ENCODE measurements around the gene DUSP18.

The DUSP18 gene

GRCh38 chr22:30655532-30655931 lies 12.1 kb downstream of the DUSP18 start:
- H3K4me3 ChIP-seq (ENCODE audit: insufficient read depth, low read length, poor library complexity, severe bottlenecking), result no peak overlapping the region
- TF ChIP-seq CTCF (IDR thresholded peaks at IDR 0.05; ENCODE audit: insufficient read depth, low read length, poor library complexity, severe bottlenecking) (no peak), EZH2phosphoT487 (conservative IDR thresholded peaks at IDR 0.05; ENCODE audit: low read length) (no peak)
- no peak overlapping the region for H2AFZ ChIP-seq (ENCODE audit: low read depth, low read length, severe bottlenecking)
- H3K9me2 ChIP-seq (replicated peaks; ENCODE audit: insufficient read depth, low read length), result no peaks in the 10 kb centered on the region
- H3F3A ChIP-seq (ENCODE audit: insufficient read depth), result no peaks in the 10 kb centered on the region
- no peak overlapping the region for H3K9ac ChIP-seq (ENCODE audit: low read length)
- H3K27ac ChIP-seq (ENCODE audit: low read depth, low read length), result no peak overlapping the region
- no peaks in the 10 kb centered on the region for H3K36me3 ChIP-seq (ENCODE audit: low read length)
- no peak overlapping the region for H3K4me2 ChIP-seq (ENCODE audit: low read depth, low read length, poor library complexity, severe bottlenecking)
- H3K79me2 ChIP-seq (ENCODE audit: insufficient read depth, low read length), result no peaks in the 10 kb centered on the region
- H3K9me3 ChIP-seq (ENCODE audit: insufficient read depth, low read length), result no peaks in the 10 kb centered on the region
- no peaks in the 10 kb centered on the region for H3K27me3 ChIP-seq (ENCODE audit: low read length)
- H4K20me1 ChIP-seq (ENCODE audit: low read depth, low read length), result no peaks in the 10 kb centered on the region

DNA sequence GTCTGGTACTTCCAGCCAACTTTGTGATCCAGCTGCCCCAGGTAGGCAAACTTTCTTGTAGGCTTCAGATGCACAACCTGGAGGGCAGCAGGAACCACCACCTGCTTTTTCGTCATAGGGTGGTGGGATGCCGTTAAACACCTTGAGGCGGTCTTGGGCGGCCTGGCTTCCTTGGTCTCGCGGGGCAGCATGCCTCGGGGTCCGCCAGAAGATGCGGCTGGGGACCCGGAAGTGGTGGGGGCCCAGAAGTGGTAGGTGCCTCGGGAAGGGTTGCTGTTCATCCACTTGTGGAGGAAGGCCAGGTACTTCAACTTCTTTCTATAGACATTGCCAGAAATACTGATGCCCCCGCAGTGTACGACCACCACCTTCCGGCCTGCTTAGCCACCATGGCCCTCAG lies 13.3 kb downstream of the DUSP18 start:
- no peak overlapping the region for H3K27ac ChIP-seq (ENCODE audit: low read depth, low read length)
- no peak overlapping the region for H2AFZ ChIP-seq (ENCODE audit: low read depth, low read length, severe bottlenecking)
- H3K79me2 ChIP-seq (ENCODE audit: insufficient read depth, low read length), result no peaks in the 10 kb centered on the region
- H3K9me2 ChIP-seq (replicated peaks; ENCODE audit: insufficient read depth, low read length), result no peaks in the 10 kb centered on the region
- no peaks in the 10 kb centered on the region for H3F3A ChIP-seq (ENCODE audit: insufficient read depth)
- no peak overlapping the region for H3K4me3 ChIP-seq (ENCODE audit: insufficient read depth, low read length, poor library complexity, severe bottlenecking)
- H3K9me3 ChIP-seq (ENCODE audit: insufficient read depth, low read length), result no peaks in the 10 kb centered on the region
- H3K27me3 ChIP-seq (ENCODE audit: low read length), result no peaks in the 10 kb centered on the region
- no peaks in the 10 kb centered on the region for H3K36me3 ChIP-seq (ENCODE audit: low read length)
- H4K20me1 ChIP-seq (ENCODE audit: low read depth, low read length), result no peaks in the 10 kb centered on the region
- H3K4me2 ChIP-seq (ENCODE audit: low read depth, low read length, poor library complexity, severe bottlenecking), result no peak overlapping the region
- H3K9ac ChIP-seq (ENCODE audit: low read length), result no peak overlapping the region
- TF ChIP-seq CTCF (IDR thresholded peaks at IDR 0.05; ENCODE audit: insufficient read depth, low read length, poor library complexity, severe bottlenecking), result no peak
- TF ChIP-seq EZH2phosphoT487 (conservative IDR thresholded peaks at IDR 0.05; ENCODE audit: low read length), result no peak

- no peak overlapping the region for H2AFZ ChIP-seq (ENCODE audit: low read depth, low read length, severe bottlenecking)
- no peak overlapping the region for H3K4me3 ChIP-seq (ENCODE audit: insufficient read depth, low read length, poor library complexity, severe bottlenecking)
- H3K4me2 ChIP-seq (ENCODE audit: low read depth, low read length, poor library complexity, severe bottlenecking), result no peak overlapping the region
- no peak overlapping the region for H3K27ac ChIP-seq (ENCODE audit: low read depth, low read length)
- no peak overlapping the region for H3K9ac ChIP-seq (ENCODE audit: low read length)
- no peaks in the 10 kb centered on the region for H3K9me2 ChIP-seq (replicated peaks; ENCODE audit: insufficient read depth, low read length)
- H3K27me3 ChIP-seq (ENCODE audit: low read length), result no peaks in the 10 kb centered on the region
- TF ChIP-seq CTCF (IDR thresholded peaks at IDR 0.05; ENCODE audit: insufficient read depth, low read length, poor library complexity, severe bottlenecking) (no peak), EZH2phosphoT487 (conservative IDR thresholded peaks at IDR 0.05; ENCODE audit: low read length) (no peak)
- H3K79me2 ChIP-seq (ENCODE audit: insufficient read depth, low read length), result no peaks in the 10 kb centered on the region
- H3K36me3 ChIP-seq (ENCODE audit: low read length), result no peaks in the 10 kb centered on the region
- H4K20me1 ChIP-seq (ENCODE audit: low read depth, low read length), result no peaks in the 10 kb centered on the region
- H3K9me3 ChIP-seq (ENCODE audit: insufficient read depth, low read length), result no peaks in the 10 kb centered on the region
- H3F3A ChIP-seq (ENCODE audit: insufficient read depth), result no peaks in the 10 kb centered on the region
Measured at GRCh38 chr22:30652852-30653251, 14.8 kb downstream of the DUSP18 start.
